Astrocyte (in vitro differentiated cells and primary cell): ENCODE data around the gene NOL4L. TPM values are rescaled to one million over a fixed set of nuclear protein-coding genes. Genes with fewer than 3 reads are reported as not detected.

ENCODE experiments used
- DNase-seq: peaks from one replicate; pipeline ENCODE4 v3.0.0-alpha.2; 2010; ENCODE audit warnings: low read depth
- FAIRE-seq: peaks from 2 replicates; lab custom pipeline; 2011; peaks lifted over from hg19 to GRCh38; lab: Jason Lieb, UNC
- H2AFZ ChIP-seq: 2 replicates; pipeline ENCODE4 v1.6.0; 2012; ENCODE audit warnings: low read depth, low read length, inconsistent platforms
- H3K27ac ChIP-seq: 2 replicates; pipeline ENCODE4 v1.5.1; 2011; ENCODE audit warnings: low read depth, low read length, inconsistent platforms
- H3K27me3 ChIP-seq: 2 replicates; pipeline ENCODE4 v1.6.0; 2011; ENCODE audit warnings: low read length, inconsistent platforms; ENCODE audit not compliant: insufficient read depth
- H3K36me3 ChIP-seq: 2 replicates; pipeline ENCODE4 v1.5.1; 2011; ENCODE audit warnings: low read length, inconsistent platforms; ENCODE audit not compliant: insufficient read depth
- H3K4me1 ChIP-seq: 2 replicates; pipeline ENCODE4 v1.5.1; 2011; ENCODE audit warnings: low read length, inconsistent platforms; ENCODE audit not compliant: insufficient read depth
- H3K4me2 ChIP-seq: 2 replicates; pipeline ENCODE4 v1.6.0; 2012; ENCODE audit warnings: low read length, inconsistent platforms
- H3K4me3 ChIP-seq: 2 replicates; pipeline ENCODE4 v1.5.1; 2011; ENCODE audit warnings: low read depth, mild to moderate bottlenecking, low read length, inconsistent platforms; ENCODE audit not compliant: insufficient read depth
- H3K79me2 ChIP-seq: 2 replicates; pipeline ENCODE4 v1.6.0; 2012; ENCODE audit warnings: mild to moderate bottlenecking, low read length, inconsistent platforms; ENCODE audit not compliant: insufficient read depth
- H3K9ac ChIP-seq: 2 replicates; pipeline ENCODE4 v1.6.0; 2012; ENCODE audit warnings: mild to moderate bottlenecking, low read length, inconsistent platforms
- H3K9me3 ChIP-seq: 2 replicates; pipeline ENCODE4 v1.5.1; 2012; ENCODE audit warnings: low read depth, mild to moderate bottlenecking, low read length, inconsistent platforms; ENCODE audit not compliant: insufficient read depth
- H4K20me1 ChIP-seq: 2 replicates; pipeline ENCODE4 v1.6.0; 2012; ENCODE audit warnings: low read length, inconsistent platforms; ENCODE audit not compliant: insufficient read depth
- H3K27ac Mint-ChIP-seq: one replicate; pipeline ENCODE4 v1.8.0; 2021; ENCODE audit warnings: mild to moderate bottlenecking, mixed read lengths; ENCODE audit not compliant: unreplicated experiment
- H3K27me3 Mint-ChIP-seq: one replicate; pipeline ENCODE4 v1.8.0; 2021; ENCODE audit warnings: low read depth, mixed read lengths; ENCODE audit not compliant: unreplicated experiment
- H3K36me3 Mint-ChIP-seq: one replicate; pipeline ENCODE4 v1.8.0; 2021; ENCODE audit warnings: low read depth, mixed read lengths; ENCODE audit not compliant: unreplicated experiment
- H3K4me1 Mint-ChIP-seq: one replicate; pipeline ENCODE4 v1.8.0; 2021; ENCODE audit warnings: low read depth, mixed read lengths; ENCODE audit not compliant: unreplicated experiment
- H3K4me3 Mint-ChIP-seq: one replicate; pipeline ENCODE4 v1.8.0; 2021; ENCODE audit warnings: mild to moderate bottlenecking, moderate library complexity, mixed read lengths; ENCODE audit not compliant: unreplicated experiment
- H3K9me3 Mint-ChIP-seq: one replicate; pipeline ENCODE4 v1.8.0; 2021; ENCODE audit warnings: mild to moderate bottlenecking, mixed read lengths; ENCODE audit not compliant: unreplicated experiment
- EZH2 ChIP-seq: IDR thresholded peaks from 2 replicates; pipeline ENCODE4 v1.6.1; 2012; ENCODE audit warnings: mild to moderate bottlenecking, low read length, inconsistent platforms; ENCODE audit not compliant: insufficient read depth
- total RNA-seq: library from RNA; stranded (reverse); gene quantifications from 2 replicates; pipeline ENCODE4 v1.2.1, GENCODE V29; 2021
- TF ChIP-seq, protein P1 (sequence below): IDR thresholded peaks from 2 replicates; pipeline ENCODE4 v1.5.1; 2011; ENCODE audit warnings: low read depth, mild to moderate bottlenecking, inconsistent platforms, low read length, moderate library complexity; ENCODE audit not compliant: insufficient read depth

The NOL4L gene
- total RNA-seq, 1 donor from 2014 or later, result 35.5 TPM

DNA sequence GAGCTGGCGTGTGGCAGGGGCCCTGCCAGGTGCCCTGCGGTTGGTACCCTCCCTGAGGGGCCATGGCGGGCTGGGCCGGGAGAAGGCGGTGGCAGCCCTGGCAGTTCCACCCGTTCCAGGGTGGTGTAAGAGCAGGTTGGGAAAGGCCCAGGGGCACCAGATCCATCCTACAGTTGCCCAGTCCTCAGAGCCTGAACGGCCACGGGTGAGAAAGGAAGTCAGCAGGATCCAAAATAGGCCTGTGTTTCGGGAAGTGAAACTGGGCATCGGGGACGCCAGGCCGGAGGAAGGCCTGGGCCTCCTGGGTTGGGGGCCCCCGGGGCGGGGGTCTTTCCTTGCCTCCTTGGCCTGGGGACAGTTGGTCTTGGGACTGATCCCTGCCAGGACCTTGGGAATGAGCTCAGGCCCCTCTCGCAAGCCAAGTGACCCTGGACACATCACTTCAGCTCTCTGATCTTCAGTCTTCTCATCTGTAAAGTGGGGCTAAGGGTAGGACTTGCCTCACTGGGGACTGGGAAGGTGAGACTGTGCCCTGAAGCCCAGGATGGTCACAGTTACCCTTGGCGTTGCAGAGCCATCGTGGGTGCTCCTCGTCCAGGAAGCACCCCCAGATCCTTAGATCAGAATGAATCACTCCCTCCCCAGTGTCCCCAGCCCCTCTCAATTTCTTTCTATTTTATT lies 18.1 kb upstream of the NOL4L start:
- Mint-ChIP-seq H3K9me3 (no peaks in the 10 kb centered on the region), H3K4me3 (no peak overlapping the region), H3K27ac (no peak overlapping the region), H3K27me3 (peaks cover 37% of the 10 kb centered on the region), H3K36me3 (no peaks in the 10 kb centered on the region), H3K4me1 (peaks cover 7% of the 10 kb centered on the region)
- Histone ChIP-seq H3K4me2 (no peak overlapping the region), H3K27me3 (peaks cover 22% of the 10 kb centered on the region), H3K79me2 (no peaks in the 10 kb centered on the region), H3K4me3 (no peak overlapping the region), H3K27ac (no peak overlapping the region), H3K9me3 (no peaks in the 10 kb centered on the region), H3K9ac (no peak overlapping the region), H4K20me1 (no peaks in the 10 kb centered on the region), H2AFZ (no peak overlapping the region), H3K4me1 (no peaks in the 10 kb centered on the region), H3K36me3 (no peaks in the 10 kb centered on the region)
- FAIRE-seq (no peak), DNase-seq (no peak)
- TF ChIP-seq, protein P1, sequence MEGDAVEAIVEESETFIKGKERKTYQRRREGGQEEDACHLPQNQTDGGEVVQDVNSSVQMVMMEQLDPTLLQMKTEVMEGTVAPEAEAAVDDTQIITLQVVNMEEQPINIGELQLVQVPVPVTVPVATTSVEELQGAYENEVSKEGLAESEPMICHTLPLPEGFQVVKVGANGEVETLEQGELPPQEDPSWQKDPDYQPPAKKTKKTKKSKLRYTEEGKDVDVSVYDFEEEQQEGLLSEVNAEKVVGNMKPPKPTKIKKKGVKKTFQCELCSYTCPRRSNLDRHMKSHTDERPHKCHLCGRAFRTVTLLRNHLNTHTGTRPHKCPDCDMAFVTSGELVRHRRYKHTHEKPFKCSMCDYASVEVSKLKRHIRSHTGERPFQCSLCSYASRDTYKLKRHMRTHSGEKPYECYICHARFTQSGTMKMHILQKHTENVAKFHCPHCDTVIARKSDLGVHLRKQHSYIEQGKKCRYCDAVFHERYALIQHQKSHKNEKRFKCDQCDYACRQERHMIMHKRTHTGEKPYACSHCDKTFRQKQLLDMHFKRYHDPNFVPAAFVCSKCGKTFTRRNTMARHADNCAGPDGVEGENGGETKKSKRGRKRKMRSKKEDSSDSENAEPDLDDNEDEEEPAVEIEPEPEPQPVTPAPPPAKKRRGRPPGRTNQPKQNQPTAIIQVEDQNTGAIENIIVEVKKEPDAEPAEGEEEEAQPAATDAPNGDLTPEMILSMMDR, result no peak
- no peak for TF ChIP-seq EZH2

DNA sequence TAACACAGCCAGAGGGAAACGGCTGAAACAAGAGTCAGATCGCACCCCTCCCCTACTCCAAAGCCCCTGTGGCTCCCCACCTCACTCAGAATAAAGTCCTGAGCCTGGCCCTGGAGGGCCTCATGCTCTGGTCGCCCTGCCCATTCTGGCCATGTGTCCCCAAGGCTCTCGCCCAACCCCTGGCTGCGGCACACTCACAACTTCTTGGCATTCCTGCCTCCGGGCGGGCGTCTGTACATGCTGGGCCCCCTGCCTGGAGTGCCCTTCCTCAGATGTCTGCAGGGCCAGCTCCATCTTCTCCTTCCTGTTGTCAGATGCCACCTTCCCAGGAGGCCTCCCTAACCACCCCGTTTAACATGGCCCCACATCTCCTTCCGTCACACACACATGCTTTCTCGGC lies 17.1 kb upstream of the NOL4L start:
- FAIRE-seq (no peak), DNase-seq (no peak)
- Mint-ChIP-seq H3K36me3 (no peaks in the 10 kb centered on the region), H3K27ac (no peak overlapping the region), H3K27me3 (peaks cover 40% of the 10 kb centered on the region), H3K9me3 (no peaks in the 10 kb centered on the region), H3K4me1 (peaks cover 7% of the 10 kb centered on the region), H3K4me3 (no peak overlapping the region)
- Histone ChIP-seq H3K27me3 (peaks cover 22% of the 10 kb centered on the region), H3K9ac (no peak overlapping the region), H3K4me3 (no peak overlapping the region), H4K20me1 (no peaks in the 10 kb centered on the region), H3K27ac (no peak overlapping the region), H3K79me2 (no peaks in the 10 kb centered on the region), H3K36me3 (no peaks in the 10 kb centered on the region), H3K9me3 (no peaks in the 10 kb centered on the region), H3K4me2 (no peak overlapping the region), H2AFZ (no peak overlapping the region), H3K4me1 (no peaks in the 10 kb centered on the region)
- TF ChIP-seq, protein P1, result no peak
- no peak for TF ChIP-seq EZH2

DNA sequence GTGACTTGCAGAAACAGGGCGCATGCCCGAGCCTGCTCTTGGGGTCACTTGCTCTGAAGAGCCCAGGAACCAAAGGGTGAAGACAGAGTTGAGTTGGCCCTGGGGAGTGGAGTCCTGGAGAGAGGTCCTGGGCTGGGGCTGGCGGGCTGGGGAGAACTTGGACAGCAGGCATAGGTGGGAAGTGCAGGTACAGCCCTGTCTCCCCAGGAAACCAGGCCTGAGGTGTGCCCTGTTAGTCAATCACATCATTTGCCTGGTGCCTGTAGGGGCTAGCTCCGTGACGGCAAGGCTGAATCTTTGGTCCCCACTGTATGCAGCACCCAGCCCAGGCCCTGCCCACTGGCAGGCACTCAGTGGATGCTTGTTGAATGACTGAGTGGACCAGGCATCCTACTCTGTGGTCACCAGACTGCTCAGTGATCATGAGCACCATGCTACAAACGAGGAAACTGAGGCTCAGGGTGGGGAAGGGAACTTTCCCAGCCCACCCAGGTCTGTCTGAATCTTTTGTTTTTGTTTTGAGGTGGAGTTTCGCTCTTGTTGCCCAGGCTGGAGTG lies 15.6 kb upstream of the NOL4L start:
- Histone ChIP-seq H3K79me2 (no peaks in the 10 kb centered on the region), H3K4me1 (no peaks in the 10 kb centered on the region), H3K9ac (no peak overlapping the region), H3K27me3 (peaks cover 11% of the 10 kb centered on the region), H3K9me3 (no peaks in the 10 kb centered on the region), H3K4me2 (no peak overlapping the region), H4K20me1 (no peaks in the 10 kb centered on the region), H3K36me3 (no peaks in the 10 kb centered on the region), H2AFZ (no peak overlapping the region), H3K4me3 (no peak overlapping the region), H3K27ac (no peak overlapping the region)
- no peak for TF ChIP-seq EZH2
- TF ChIP-seq, protein P1, result no peak
- H3K9me3 Mint-ChIP-seq, result no peaks in the 10 kb centered on the region
- H3K36me3 Mint-ChIP-seq, result no peaks in the 10 kb centered on the region
- peak; percentile 5 for DNase-seq
- peaks cover 47% of the 10 kb centered on the region for H3K27me3 Mint-ChIP-seq
- H3K4me3 Mint-ChIP-seq, result no peak overlapping the region
- FAIRE-seq, result no peak
- H3K27ac Mint-ChIP-seq, result no peak overlapping the region
- peaks cover 9% of the 10 kb centered on the region for H3K4me1 Mint-ChIP-seq
